ENCODE measurements around the gene TIMM13. TPM values are rescaled to one million over a fixed set of nuclear protein-coding genes. Genes with fewer than 3 reads are reported as not detected.

The TIMM13 gene
- total RNA-seq, 1 donor from 2014 or later, result 55.0 TPM

DNA sequence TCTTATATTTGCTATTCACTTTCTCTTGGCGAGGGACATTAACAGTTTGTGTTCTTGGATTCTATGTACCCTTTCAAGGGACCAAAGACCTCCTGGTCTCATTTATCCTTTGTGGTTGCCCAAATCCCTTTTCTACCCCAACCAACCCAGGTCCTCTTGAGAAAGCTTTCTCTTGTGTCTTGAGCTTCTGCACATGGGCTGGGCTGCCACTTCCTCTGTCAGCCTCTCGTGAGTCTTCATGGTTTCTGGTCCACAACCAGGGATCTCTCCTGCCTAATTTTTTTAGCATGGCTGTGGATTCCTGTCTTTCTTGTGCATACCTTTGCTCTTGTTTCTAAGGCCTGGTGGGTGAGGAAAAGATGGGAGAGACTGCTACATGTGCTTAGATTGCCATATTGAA lies 14.9 kb downstream of the TIMM13 start:
- no peak for DNase-seq (ENCODE audit: low spot score in 2 of 2)
- Histone ChIP-seq H3K36me3 (peaks cover 3 to 7% of the 10 kb centered on the region in 2 donors), H3K27me3 (no peaks in the 10 kb centered on the region), H3K27ac (no peak overlapping the region), H3K9me3 (no peaks in the 10 kb centered on the region), H3K4me1 (no peaks in the 10 kb centered on the region), H3K4me3 (no peak overlapping the region)
- no peak for TF ChIP-seq CTCF (IDR thresholded peaks at IDR 0.05)
- intact Hi-C loops (cut with DNase I), result no loop called here

DNA sequence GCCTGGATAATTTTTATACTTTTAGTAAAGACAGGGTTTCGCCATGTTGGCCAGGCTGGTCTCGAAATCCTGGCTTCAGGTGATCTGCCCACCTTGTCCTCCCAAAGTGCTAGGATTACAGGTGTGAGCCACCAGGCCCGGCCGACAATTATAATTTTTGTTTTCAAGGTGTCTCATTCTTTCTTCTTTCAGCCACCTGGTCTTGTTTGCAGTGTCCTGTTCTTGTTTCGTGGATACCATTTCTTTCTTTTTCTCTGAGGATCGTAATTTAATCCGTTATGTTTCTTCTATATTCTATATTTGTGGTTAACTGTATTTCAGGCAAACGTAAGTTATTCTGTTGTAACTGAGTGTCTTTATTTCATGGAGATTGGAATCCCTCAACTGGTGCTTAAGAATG lies 15.7 kb downstream of the TIMM13 start:
- H3K27ac ChIP-seq, result no peak overlapping the region
- TF ChIP-seq CTCF (IDR thresholded peaks at IDR 0.05), result no peak
- peaks cover 0 to 2% of the 10 kb centered on the region in 2 donors for H3K36me3 ChIP-seq
- no peaks in the 10 kb centered on the region for H3K9me3 ChIP-seq
- H3K4me1 ChIP-seq, result no peaks in the 10 kb centered on the region
- no peak for DNase-seq (ENCODE audit: low spot score in 2 of 2)
- no peaks in the 10 kb centered on the region for H3K27me3 ChIP-seq
- intact Hi-C loops (cut with DNase I), result no loop called here
- no peak overlapping the region for H3K4me3 ChIP-seq

DNA sequence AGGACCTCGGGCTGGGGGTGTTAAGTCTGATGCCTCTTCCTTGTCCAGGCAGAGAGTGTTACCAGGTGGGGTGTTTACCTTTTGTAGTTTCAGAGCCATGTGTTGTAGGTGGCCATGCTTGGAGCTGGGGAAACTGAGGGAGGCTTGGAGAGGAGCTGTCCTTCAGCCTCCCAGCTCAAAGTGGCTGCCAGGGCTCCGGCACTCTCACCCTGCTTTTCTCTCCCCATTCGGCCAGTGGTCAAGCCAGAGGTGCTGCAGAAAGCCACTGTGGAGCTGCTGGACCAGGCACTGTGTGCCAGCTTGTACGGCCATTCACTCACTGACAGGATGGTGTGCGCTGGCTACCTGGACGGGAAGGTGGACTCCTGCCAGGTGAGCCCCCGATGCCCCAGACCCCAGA lies 17.4 kb downstream of the TIMM13 start:
- no peaks in the 10 kb centered on the region for H3K9me3 ChIP-seq
- intact Hi-C loops (cut with DNase I), result no loop called here

DNA sequence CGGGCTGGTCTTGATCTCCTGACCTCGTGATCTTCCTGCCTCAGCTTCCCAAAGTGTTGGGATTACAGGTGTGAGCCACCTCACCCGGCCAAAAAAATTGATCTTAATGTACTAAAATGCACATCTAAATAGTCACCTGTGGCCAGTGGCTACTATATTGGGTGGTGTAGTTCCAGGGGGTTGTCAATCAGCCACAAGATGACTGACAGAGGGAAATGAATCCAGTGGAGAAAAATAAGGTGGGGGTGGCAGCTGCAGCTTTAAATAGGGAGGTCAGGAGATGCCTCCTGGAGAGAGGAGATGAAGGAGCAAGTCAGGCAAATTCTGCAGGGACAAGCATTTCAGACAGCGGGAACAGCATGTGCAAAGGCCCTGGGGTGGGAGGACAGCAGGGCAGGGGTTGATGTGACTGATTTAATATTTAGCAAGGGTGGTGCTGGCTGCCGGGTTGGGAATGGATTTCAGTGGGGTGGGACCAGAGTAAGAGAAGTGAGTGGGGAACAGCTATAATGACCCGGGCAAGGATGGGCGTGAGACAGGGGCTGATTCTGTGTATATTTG lies 18.0 kb downstream of the TIMM13 start:
- intact Hi-C loops (cut with DNase I), result no loop called here
- no peaks in the 10 kb centered on the region for H3K27me3 ChIP-seq
- H3K4me3 ChIP-seq, result no peak overlapping the region
- H3K27ac ChIP-seq, result no peak overlapping the region
- no peaks in the 10 kb centered on the region for H3K4me1 ChIP-seq
- H3K9me3 ChIP-seq, result no peaks in the 10 kb centered on the region
- no peak for TF ChIP-seq CTCF (IDR thresholded peaks at IDR 0.05)
- DNase-seq (ENCODE audit: low spot score in 2 of 2), result no peak
- H3K36me3 ChIP-seq, result no peaks in the 10 kb centered on the region

More for the DNA sequence above, 17.4 kb downstream of the TIMM13 start:
- Histone ChIP-seq H3K4me1 (no peaks in the 10 kb centered on the region), H3K27me3 (no peaks in the 10 kb centered on the region), H3K4me3 (no peak overlapping the region), H3K36me3 (no peaks in the 10 kb centered on the region), H3K27ac (no peak overlapping the region)
- TF ChIP-seq CTCF (IDR thresholded peaks at IDR 0.05), result no peak
- no peak for DNase-seq (ENCODE audit: low spot score in 2 of 2)

GRCh38 chr19:2408247-2408646 lies 19.1 kb downstream of the TIMM13 start:
- no peaks in the 10 kb centered on the region for H3K4me1 ChIP-seq
- no peaks in the 10 kb centered on the region for H3K27me3 ChIP-seq
- H3K4me3 ChIP-seq, result no peak overlapping the region
- no peak overlapping the region for H3K27ac ChIP-seq
- DNase-seq (ENCODE audit: low spot score in 2 of 2), result no peak
- no peak for TF ChIP-seq CTCF (IDR thresholded peaks at IDR 0.05)
- intact Hi-C loops (cut with DNase I), result no loop called here
- no peaks in the 10 kb centered on the region for H3K36me3 ChIP-seq
- H3K9me3 ChIP-seq, result no peaks in the 10 kb centered on the region

- H3K27me3 ChIP-seq, result no peaks in the 10 kb centered on the region
- DNase-seq (ENCODE audit: low spot score in 2 of 2), result no peak
- intact Hi-C loops (cut with DNase I), result no loop called here
- no peaks in the 10 kb centered on the region for H3K36me3 ChIP-seq
- H3K27ac ChIP-seq, result no peak overlapping the region
- H3K4me1 ChIP-seq, result no peaks in the 10 kb centered on the region
- H3K4me3 ChIP-seq, result no peak overlapping the region
- TF ChIP-seq CTCF (IDR thresholded peaks at IDR 0.05), result no peak
- no peaks in the 10 kb centered on the region for H3K9me3 ChIP-seq
Observed at GRCh38 chr19:2399582-2399981, 27.8 kb downstream of the TIMM13 start.

Measured in ascending aorta (tissue), 2 donors.